ENCODE results near the gene OLR1. TPM values are rescaled to one million over a fixed set of nuclear protein-coding genes. Genes with fewer than 3 reads are reported as not detected.

The OLR1 gene
- total RNA-seq, 1 donor from 2014 or later: not detected

GRCh38 chr12:10155966-10156365, 16.0 kb downstream of the OLR1 start:
- DNase-seq: no peak
- Mint-ChIP-seq H3K27me3 (ENCODE audit: unreplicated experiment) (peaks cover 3% of the 10 kb centered on the region), H3K9me3 (ENCODE audit: unreplicated experiment) (no peaks in the 10 kb centered on the region), H3K4me1 (ENCODE audit: low read depth, unreplicated experiment) (no peaks in the 10 kb centered on the region), H3K27ac (ENCODE audit: unreplicated experiment) (no peak overlapping the region), H3K36me3 (ENCODE audit: unreplicated experiment) (no peaks in the 10 kb centered on the region), H3K4me3 (ENCODE audit: unreplicated experiment) (no peak overlapping the region)
- no peak for TF ChIP-seq CTCF (IDR thresholded peaks at IDR 0.05; ENCODE audit: partially characterized antibody, unreplicated experiment)

GRCh38 chr12:10154145-10154496, 17.8 kb downstream of the OLR1 start:
- DNase-seq: no peak
- no peaks in the 10 kb centered on the region for H3K36me3 Mint-ChIP-seq (ENCODE audit: unreplicated experiment)
- H3K4me3 Mint-ChIP-seq (ENCODE audit: unreplicated experiment): peak overlapping the region; percentile 88
- no peaks in the 10 kb centered on the region for H3K9me3 Mint-ChIP-seq (ENCODE audit: unreplicated experiment)
- no peaks in the 10 kb centered on the region for H3K4me1 Mint-ChIP-seq (ENCODE audit: low read depth, unreplicated experiment)
- peaks cover 3% of the 10 kb centered on the region for H3K27me3 Mint-ChIP-seq (ENCODE audit: unreplicated experiment)
- TF ChIP-seq CTCF (IDR thresholded peaks at IDR 0.05; ENCODE audit: partially characterized antibody, unreplicated experiment): no peak
- peak overlapping the region; percentile 66 for H3K27ac Mint-ChIP-seq (ENCODE audit: unreplicated experiment)

- H3K27me3 Mint-ChIP-seq (ENCODE audit: unreplicated experiment): peaks cover 3% of the 10 kb centered on the region
- peak overlapping the region; percentile 88 for H3K4me3 Mint-ChIP-seq (ENCODE audit: unreplicated experiment)
- peak; percentile 72 for DNase-seq
- H3K27ac Mint-ChIP-seq (ENCODE audit: unreplicated experiment): peak overlapping the region; percentile 66
- no peaks in the 10 kb centered on the region for H3K36me3 Mint-ChIP-seq (ENCODE audit: unreplicated experiment)
- H3K9me3 Mint-ChIP-seq (ENCODE audit: unreplicated experiment): no peaks in the 10 kb centered on the region
- peak; percentile 96 for TF ChIP-seq CTCF (IDR thresholded peaks at IDR 0.05; ENCODE audit: partially characterized antibody, unreplicated experiment)
- no peaks in the 10 kb centered on the region for H3K4me1 Mint-ChIP-seq (ENCODE audit: low read depth, unreplicated experiment)
These were observed 18.4 kb downstream of the OLR1 start for GRCh38 chr12:10153271-10154144.

GRCh38 chr12:10151621-10152020, 20.3 kb downstream of the OLR1 start:
- H3K27ac Mint-ChIP-seq (ENCODE audit: unreplicated experiment): no peak overlapping the region
- no peak overlapping the region for H3K4me3 Mint-ChIP-seq (ENCODE audit: unreplicated experiment)
- no peaks in the 10 kb centered on the region for H3K36me3 Mint-ChIP-seq (ENCODE audit: unreplicated experiment)
- peaks cover 3% of the 10 kb centered on the region for H3K27me3 Mint-ChIP-seq (ENCODE audit: unreplicated experiment)
- TF ChIP-seq CTCF (IDR thresholded peaks at IDR 0.05; ENCODE audit: partially characterized antibody, unreplicated experiment): no peak
- H3K4me1 Mint-ChIP-seq (ENCODE audit: low read depth, unreplicated experiment): no peaks in the 10 kb centered on the region
- DNase-seq: no peak
- peaks cover 1% of the 10 kb centered on the region for H3K9me3 Mint-ChIP-seq (ENCODE audit: unreplicated experiment)

GRCh38 chr12:10147714-10148403, 24.1 kb downstream of the OLR1 start:
- Mint-ChIP-seq H3K9me3 (ENCODE audit: unreplicated experiment) (peaks cover 3% of the 10 kb centered on the region), H3K36me3 (ENCODE audit: unreplicated experiment) (no peaks in the 10 kb centered on the region), H3K27ac (ENCODE audit: unreplicated experiment) (no peak overlapping the region), H3K4me1 (ENCODE audit: low read depth, unreplicated experiment) (no peaks in the 10 kb centered on the region), H3K4me3 (ENCODE audit: unreplicated experiment) (no peak overlapping the region), H3K27me3 (ENCODE audit: unreplicated experiment) (peaks cover under 1% of the 10 kb centered on the region)
- DNase-seq: no peak
- TF ChIP-seq CTCF (IDR thresholded peaks at IDR 0.05; ENCODE audit: partially characterized antibody, unreplicated experiment): no peak

All from glutamatergic neuron (in vitro differentiated cells).